ENCODE results near the gene ATM.

DNA sequence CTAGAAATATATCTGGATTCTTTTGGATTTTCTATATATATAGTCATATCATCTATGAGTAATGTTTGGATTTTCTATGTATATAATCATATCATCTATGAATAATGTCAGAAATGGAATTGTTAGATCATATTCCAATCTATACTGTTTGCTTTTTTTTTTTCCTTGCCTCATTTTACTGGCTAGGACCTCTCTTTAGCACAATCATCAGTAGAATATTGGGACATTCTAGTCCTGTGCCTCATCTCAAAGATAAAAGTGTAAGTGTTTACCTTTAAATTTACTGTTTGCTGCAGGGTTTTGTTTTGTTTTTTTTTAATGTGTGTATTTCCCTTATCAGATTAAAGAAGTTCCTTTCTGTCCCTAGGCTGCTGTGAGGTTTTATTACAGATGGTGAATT, 147.4 kb downstream of the ATM start:
- no peak for TF ChIP-seq CTCF (conservative IDR thresholded peaks at IDR 0.05; ENCODE audit: low read depth in 2 of 2)
- TF ChIP-seq POLR2AphosphoS5 (IDR thresholded peaks at IDR 0.05; ENCODE audit: low read depth): no peak
- TF ChIP-seq CREB1 (CRISPR knock-in tag; IDR thresholded peaks at IDR 0.05; ENCODE audit: low read depth): no peak
- no peak for TF ChIP-seq EZH2 (IDR thresholded peaks at IDR 0.05; ENCODE audit: low read depth, unreplicated experiment)
- TF ChIP-seq, protein P1, sequence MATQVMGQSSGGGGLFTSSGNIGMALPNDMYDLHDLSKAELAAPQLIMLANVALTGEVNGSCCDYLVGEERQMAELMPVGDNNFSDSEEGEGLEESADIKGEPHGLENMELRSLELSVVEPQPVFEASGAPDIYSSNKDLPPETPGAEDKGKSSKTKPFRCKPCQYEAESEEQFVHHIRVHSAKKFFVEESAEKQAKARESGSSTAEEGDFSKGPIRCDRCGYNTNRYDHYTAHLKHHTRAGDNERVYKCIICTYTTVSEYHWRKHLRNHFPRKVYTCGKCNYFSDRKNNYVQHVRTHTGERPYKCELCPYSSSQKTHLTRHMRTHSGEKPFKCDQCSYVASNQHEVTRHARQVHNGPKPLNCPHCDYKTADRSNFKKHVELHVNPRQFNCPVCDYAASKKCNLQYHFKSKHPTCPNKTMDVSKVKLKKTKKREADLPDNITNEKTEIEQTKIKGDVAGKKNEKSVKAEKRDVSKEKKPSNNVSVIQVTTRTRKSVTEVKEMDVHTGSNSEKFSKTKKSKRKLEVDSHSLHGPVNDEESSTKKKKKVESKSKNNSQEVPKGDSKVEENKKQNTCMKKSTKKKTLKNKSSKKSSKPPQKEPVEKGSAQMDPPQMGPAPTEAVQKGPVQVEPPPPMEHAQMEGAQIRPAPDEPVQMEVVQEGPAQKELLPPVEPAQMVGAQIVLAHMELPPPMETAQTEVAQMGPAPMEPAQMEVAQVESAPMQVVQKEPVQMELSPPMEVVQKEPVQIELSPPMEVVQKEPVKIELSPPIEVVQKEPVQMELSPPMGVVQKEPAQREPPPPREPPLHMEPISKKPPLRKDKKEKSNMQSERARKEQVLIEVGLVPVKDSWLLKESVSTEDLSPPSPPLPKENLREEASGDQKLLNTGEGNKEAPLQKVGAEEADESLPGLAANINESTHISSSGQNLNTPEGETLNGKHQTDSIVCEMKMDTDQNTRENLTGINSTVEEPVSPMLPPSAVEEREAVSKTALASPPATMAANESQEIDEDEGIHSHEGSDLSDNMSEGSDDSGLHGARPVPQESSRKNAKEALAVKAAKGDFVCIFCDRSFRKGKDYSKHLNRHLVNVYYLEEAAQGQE (IDR thresholded peaks at IDR 0.05; ENCODE audit: unreplicated experiment): no peak
- TF ChIP-seq EZH2phosphoT487 (IDR thresholded peaks at IDR 0.05; ENCODE audit: unreplicated experiment): no peak
- TF ChIP-seq JUNB (IDR thresholded peaks at IDR 0.05; ENCODE audit: unreplicated experiment): no peak
- no peak for TF ChIP-seq STAT1 (IDR thresholded peaks at IDR 0.05; ENCODE audit: unreplicated experiment)
- no peak for TF ChIP-seq NANOG (IDR thresholded peaks at IDR 0.05; ENCODE audit: borderline replicate concordance)
- TF ChIP-seq ETS1 (IDR thresholded peaks at IDR 0.05): no peak
- no peak for TF ChIP-seq ZNF331 (CRISPR knock-in tag; IDR thresholded peaks at IDR 0.05; ENCODE audit: low read depth)
- no peak for TF ChIP-seq ZNF114 (CRISPR knock-in tag; IDR thresholded peaks at IDR 0.05)
- no peak for TF ChIP-seq ZNF462 (CRISPR knock-in tag; IDR thresholded peaks at IDR 0.05)
